Measurements from ENCODE around the gene CCDC117.

CCDC117 gene

DNA sequence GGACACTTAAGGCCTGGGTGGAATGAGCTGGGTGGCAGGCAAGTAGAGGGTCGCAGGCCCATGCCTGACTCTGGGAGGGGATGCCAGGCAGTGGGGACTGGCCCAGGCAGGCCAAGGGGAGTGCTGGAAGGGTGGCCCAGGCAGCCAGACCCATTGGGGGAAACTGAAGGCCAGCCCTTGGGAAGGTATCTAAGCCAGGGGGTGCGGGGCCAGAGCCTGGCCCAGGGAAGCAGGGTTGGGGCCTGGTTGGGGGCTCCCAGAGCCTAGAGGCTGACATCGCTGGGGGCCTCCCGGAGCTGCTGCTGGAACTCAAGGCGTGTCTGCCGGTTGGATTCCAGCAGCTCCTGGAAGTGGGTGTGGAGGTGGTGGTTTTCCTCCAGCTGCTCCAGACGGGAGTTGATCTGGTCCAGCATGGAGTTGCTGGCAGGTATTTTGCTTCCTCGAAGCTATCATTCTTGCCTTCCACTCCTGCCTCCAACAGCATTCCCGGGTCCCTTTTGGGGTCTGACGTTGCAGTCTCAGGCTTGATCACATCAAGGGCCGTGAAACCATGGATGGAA, 63.2 kb downstream of the CCDC117 start:
- H4K20me1 ChIP-seq (ENCODE audit: low read depth, low read length), result no peaks in the 10 kb centered on the region
- no peak overlapping the region for H3K4me3 ChIP-seq (ENCODE audit: insufficient read depth, low read length, poor library complexity, severe bottlenecking)
- no peak overlapping the region for H2AFZ ChIP-seq (ENCODE audit: low read depth, low read length, severe bottlenecking)
- H3K36me3 ChIP-seq (ENCODE audit: low read length), result no peaks in the 10 kb centered on the region
- no peaks in the 10 kb centered on the region for H3K9me2 ChIP-seq (replicated peaks; ENCODE audit: insufficient read depth, low read length)
- no peak for TF ChIP-seq EZH2phosphoT487 (conservative IDR thresholded peaks at IDR 0.05; ENCODE audit: low read length)
- TF ChIP-seq, protein P1, sequence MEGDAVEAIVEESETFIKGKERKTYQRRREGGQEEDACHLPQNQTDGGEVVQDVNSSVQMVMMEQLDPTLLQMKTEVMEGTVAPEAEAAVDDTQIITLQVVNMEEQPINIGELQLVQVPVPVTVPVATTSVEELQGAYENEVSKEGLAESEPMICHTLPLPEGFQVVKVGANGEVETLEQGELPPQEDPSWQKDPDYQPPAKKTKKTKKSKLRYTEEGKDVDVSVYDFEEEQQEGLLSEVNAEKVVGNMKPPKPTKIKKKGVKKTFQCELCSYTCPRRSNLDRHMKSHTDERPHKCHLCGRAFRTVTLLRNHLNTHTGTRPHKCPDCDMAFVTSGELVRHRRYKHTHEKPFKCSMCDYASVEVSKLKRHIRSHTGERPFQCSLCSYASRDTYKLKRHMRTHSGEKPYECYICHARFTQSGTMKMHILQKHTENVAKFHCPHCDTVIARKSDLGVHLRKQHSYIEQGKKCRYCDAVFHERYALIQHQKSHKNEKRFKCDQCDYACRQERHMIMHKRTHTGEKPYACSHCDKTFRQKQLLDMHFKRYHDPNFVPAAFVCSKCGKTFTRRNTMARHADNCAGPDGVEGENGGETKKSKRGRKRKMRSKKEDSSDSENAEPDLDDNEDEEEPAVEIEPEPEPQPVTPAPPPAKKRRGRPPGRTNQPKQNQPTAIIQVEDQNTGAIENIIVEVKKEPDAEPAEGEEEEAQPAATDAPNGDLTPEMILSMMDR (IDR thresholded peaks at IDR 0.05; ENCODE audit: insufficient read depth, low read length, poor library complexity, severe bottlenecking), result no peak
- no peak overlapping the region for H3K9ac ChIP-seq (ENCODE audit: low read length)
- no peak overlapping the region for H3K27ac ChIP-seq (ENCODE audit: low read depth, low read length)
- H3K4me2 ChIP-seq (ENCODE audit: low read depth, low read length, poor library complexity, severe bottlenecking), result no peak overlapping the region
- H3K9me3 ChIP-seq (ENCODE audit: insufficient read depth, low read length), result no peaks in the 10 kb centered on the region
- H3K27me3 ChIP-seq (ENCODE audit: low read length), result no peaks in the 10 kb centered on the region
- no peaks in the 10 kb centered on the region for H3F3A ChIP-seq (ENCODE audit: insufficient read depth)
- H3K79me2 ChIP-seq (ENCODE audit: insufficient read depth, low read length), result no peaks in the 10 kb centered on the region

DNA sequence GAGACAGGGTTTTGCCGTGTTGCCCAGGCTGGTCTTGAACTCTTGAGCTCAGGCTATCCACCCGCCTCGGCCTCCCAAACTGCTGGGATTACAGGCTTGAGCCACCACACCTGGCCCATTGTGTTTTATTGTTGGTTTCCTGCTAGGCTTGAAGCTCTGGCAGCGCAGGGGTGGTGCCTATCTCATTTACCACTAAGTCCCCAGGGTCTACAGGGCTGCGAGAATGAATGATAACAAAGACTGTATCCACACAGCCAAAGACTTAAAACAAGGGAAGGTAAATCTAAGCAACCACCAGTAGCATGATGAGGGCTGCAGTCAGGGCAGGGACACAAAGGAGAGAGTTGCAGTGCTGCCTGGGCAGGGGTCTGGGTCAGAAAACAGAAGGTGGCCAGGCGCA, 65.1 kb downstream of the CCDC117 start:
- no peaks in the 10 kb centered on the region for H3K9me2 ChIP-seq (replicated peaks; ENCODE audit: insufficient read depth, low read length)
- no peak for TF ChIP-seq EZH2phosphoT487 (conservative IDR thresholded peaks at IDR 0.05; ENCODE audit: low read length)
- TF ChIP-seq, protein P1 (IDR thresholded peaks at IDR 0.05; ENCODE audit: insufficient read depth, low read length, poor library complexity, severe bottlenecking), result no peak
- H3K27ac ChIP-seq (ENCODE audit: low read depth, low read length), result no peak overlapping the region
- no peaks in the 10 kb centered on the region for H3K9me3 ChIP-seq (ENCODE audit: insufficient read depth, low read length)
- H3K79me2 ChIP-seq (ENCODE audit: insufficient read depth, low read length), result no peaks in the 10 kb centered on the region
- no peak overlapping the region for H3K4me2 ChIP-seq (ENCODE audit: low read depth, low read length, poor library complexity, severe bottlenecking)
- H3K27me3 ChIP-seq (ENCODE audit: low read length), result no peaks in the 10 kb centered on the region
- H3K4me3 ChIP-seq (ENCODE audit: insufficient read depth, low read length, poor library complexity, severe bottlenecking), result no peak overlapping the region
- no peaks in the 10 kb centered on the region for H4K20me1 ChIP-seq (ENCODE audit: low read depth, low read length)
- no peaks in the 10 kb centered on the region for H3F3A ChIP-seq (ENCODE audit: insufficient read depth)
- no peak overlapping the region for H3K9ac ChIP-seq (ENCODE audit: low read length)
- H2AFZ ChIP-seq (ENCODE audit: low read depth, low read length, severe bottlenecking), result no peak overlapping the region
- H3K36me3 ChIP-seq (ENCODE audit: low read length), result no peaks in the 10 kb centered on the region
